Endothelial cell (in vitro differentiated cells): ENCODE results near the gene PRPF19. TPM values are rescaled to one million over a fixed set of nuclear protein-coding genes. Genes with fewer than 3 reads are reported as not detected.
A peak's percentile ranks its signal among the peaks of the same experiment; 100 is the strongest.

Experiments
- DNase-seq: peaks from one replicate; pipeline ENCODE4 v3.0.0; 2021; ENCODE audit warnings: low spot score
- H3K27ac Mint-ChIP-seq: one replicate; pipeline ENCODE4 v1.8.0; 2021; ENCODE audit warnings: mixed read lengths, inconsistent platforms; ENCODE audit not compliant: unreplicated experiment
- H3K27me3 Mint-ChIP-seq: one replicate; pipeline ENCODE4 v1.8.0; 2021; ENCODE audit warnings: mild to moderate bottlenecking, moderate library complexity, mixed read lengths, inconsistent platforms; ENCODE audit not compliant: unreplicated experiment
- H3K36me3 Mint-ChIP-seq: one replicate; pipeline ENCODE4 v1.8.0; 2021; ENCODE audit warnings: mild to moderate bottlenecking, low read depth, mixed read lengths, inconsistent platforms; ENCODE audit not compliant: unreplicated experiment
- H3K4me1 Mint-ChIP-seq: one replicate; pipeline ENCODE4 v1.8.0; 2021; ENCODE audit warnings: mild to moderate bottlenecking, mixed read lengths, inconsistent platforms; ENCODE audit not compliant: unreplicated experiment
- H3K4me3 Mint-ChIP-seq: one replicate; pipeline ENCODE4 v1.8.0; 2021; ENCODE audit warnings: mild to moderate bottlenecking, mixed read lengths, inconsistent platforms; ENCODE audit not compliant: unreplicated experiment
- H3K9me3 Mint-ChIP-seq: one replicate; pipeline ENCODE4 v1.8.0; 2021; ENCODE audit warnings: mixed read lengths, inconsistent platforms; ENCODE audit not compliant: unreplicated experiment
- total RNA-seq: library from RNA; stranded (reverse); fragmentation: NEBNext Ultra II Directional; extraction: Animal tissue kit (Norgen Biotek cat#: 25700); gene quantifications from one replicate; pipeline ENCODE4 v1.2.1, GENCODE V29; 2021; ENCODE audit not compliant: unreplicated experiment
- TF ChIP-seq, protein P1 (sequence below): fragments of 200-600 bp; sonication (generic); IDR thresholded peaks from one replicate; pipeline ENCODE4 v1.5.0; 2021; ENCODE audit warnings: antibody characterized with exemption; ENCODE audit not compliant: unreplicated experiment

Gene PRPF19
- total RNA-seq, 1 donor from 2014 or later, result 163 TPM

DNA sequence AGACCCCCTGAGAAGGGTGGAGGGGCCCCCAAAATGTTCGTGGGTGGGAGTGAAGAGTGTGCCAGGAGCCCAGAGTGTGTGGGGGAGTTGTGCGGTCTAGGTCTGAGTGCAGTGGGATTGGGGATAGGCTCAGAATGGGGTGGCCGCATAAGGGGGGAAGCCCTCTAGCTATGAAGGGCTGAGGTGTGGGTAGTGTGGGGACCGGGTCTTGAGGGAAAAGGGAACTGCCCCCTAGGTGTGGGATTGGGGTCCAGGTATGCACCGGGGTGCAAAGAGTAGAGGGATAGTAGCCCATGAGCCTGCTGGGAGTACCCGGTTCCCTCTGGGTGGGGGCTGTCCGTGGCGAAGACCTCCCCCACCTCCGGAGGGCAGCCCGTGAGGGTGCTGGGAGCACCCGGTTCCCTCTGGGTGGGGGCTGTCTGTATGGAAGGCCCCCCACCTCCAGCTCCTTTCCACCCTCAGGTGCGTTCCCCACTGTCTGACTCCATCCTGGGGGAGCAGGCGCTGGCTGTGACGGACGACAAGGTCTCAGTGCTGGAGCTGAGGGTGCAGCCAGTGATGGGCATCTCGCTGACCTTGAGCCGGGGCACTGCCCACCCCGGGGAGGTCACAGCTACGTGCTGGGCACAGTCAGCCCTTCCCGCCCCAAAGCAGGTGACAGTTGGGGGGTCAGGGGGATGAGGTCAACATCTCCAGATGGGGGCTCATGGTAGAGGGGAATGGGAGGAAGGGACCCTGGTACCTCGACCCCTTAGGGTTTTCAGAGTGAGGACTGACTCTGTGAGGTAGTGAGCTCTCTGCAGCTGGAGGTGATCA lies 28.6 kb upstream of the PRPF19 start:
- H3K27ac Mint-ChIP-seq, result no peak overlapping the region
- H3K27me3 Mint-ChIP-seq, result peaks cover 16% of the 10 kb centered on the region
- H3K9me3 Mint-ChIP-seq, result no peaks in the 10 kb centered on the region
- peaks cover 24% of the 10 kb centered on the region for H3K36me3 Mint-ChIP-seq
- peaks cover 4% of the 10 kb centered on the region for H3K4me1 Mint-ChIP-seq
- no peak for DNase-seq
- TF ChIP-seq, protein P1, sequence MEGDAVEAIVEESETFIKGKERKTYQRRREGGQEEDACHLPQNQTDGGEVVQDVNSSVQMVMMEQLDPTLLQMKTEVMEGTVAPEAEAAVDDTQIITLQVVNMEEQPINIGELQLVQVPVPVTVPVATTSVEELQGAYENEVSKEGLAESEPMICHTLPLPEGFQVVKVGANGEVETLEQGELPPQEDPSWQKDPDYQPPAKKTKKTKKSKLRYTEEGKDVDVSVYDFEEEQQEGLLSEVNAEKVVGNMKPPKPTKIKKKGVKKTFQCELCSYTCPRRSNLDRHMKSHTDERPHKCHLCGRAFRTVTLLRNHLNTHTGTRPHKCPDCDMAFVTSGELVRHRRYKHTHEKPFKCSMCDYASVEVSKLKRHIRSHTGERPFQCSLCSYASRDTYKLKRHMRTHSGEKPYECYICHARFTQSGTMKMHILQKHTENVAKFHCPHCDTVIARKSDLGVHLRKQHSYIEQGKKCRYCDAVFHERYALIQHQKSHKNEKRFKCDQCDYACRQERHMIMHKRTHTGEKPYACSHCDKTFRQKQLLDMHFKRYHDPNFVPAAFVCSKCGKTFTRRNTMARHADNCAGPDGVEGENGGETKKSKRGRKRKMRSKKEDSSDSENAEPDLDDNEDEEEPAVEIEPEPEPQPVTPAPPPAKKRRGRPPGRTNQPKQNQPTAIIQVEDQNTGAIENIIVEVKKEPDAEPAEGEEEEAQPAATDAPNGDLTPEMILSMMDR, result no peak
- H3K4me3 Mint-ChIP-seq, result no peak overlapping the region

- TF ChIP-seq, protein P1, result no peak
- Mint-ChIP-seq H3K4me3 (no peak overlapping the region), H3K27me3 (peaks cover 11% of the 10 kb centered on the region), H3K4me1 (peaks cover 4% of the 10 kb centered on the region), H3K9me3 (no peaks in the 10 kb centered on the region), H3K36me3 (peaks cover 32% of the 10 kb centered on the region), H3K27ac (no peak overlapping the region)
- DNase-seq, result no peak
Measured at GRCh38 chr11:60934124-60934789, 27.9 kb upstream of the PRPF19 start.

- Mint-ChIP-seq H3K27ac (no peak overlapping the region), H3K27me3 (peaks cover 10% of the 10 kb centered on the region), H3K9me3 (no peaks in the 10 kb centered on the region), H3K4me3 (peak overlapping the region; percentile 11), H3K4me1 (peaks cover 4% of the 10 kb centered on the region), H3K36me3 (peaks cover 35% of the 10 kb centered on the region)
- no peak for DNase-seq
- TF ChIP-seq, protein P1, result no peak
Measured at GRCh38 chr11:60933416-60934123, 27.2 kb upstream of the PRPF19 start.

- DNase-seq, result no peak
- Mint-ChIP-seq H3K9me3 (no peaks in the 10 kb centered on the region), H3K4me1 (no peaks in the 10 kb centered on the region), H3K36me3 (peaks cover 35% of the 10 kb centered on the region), H3K4me3 (no peak overlapping the region), H3K27me3 (peaks cover 8% of the 10 kb centered on the region), H3K27ac (no peak overlapping the region)
- TF ChIP-seq, protein P1, result no peak
Measured at GRCh38 chr11:60932605-60933356, 26.4 kb upstream of the PRPF19 start.
